GM12872 (cell line): ENCODE measurements around the gene MFNG.

Source experiments
- CTCF ChIP-seq: IDR thresholded peaks from 3 replicates; pipeline ENCODE4 v1.5.1; 2011; ENCODE audit warnings: low read depth, mild to moderate bottlenecking, low read length, moderate library complexity; ENCODE audit not compliant: insufficient read depth

MFNG gene

GRCh38 chr22:37419969-37420685, 66.1 kb downstream of the MFNG start:
- no peak for TF ChIP-seq CTCF

GRCh38 chr22:37419370-37419968, 66.7 kb downstream of the MFNG start:
- no peak for TF ChIP-seq CTCF
